Activated naive CD8-positive, alpha-beta T cell treated with anti-CD3 and anti-CD28 coated beads, Interleukin-2, amount 50 U/mL, for 24 hours (primary cell): ENCODE data around the gene IFIT1.
"Not testable (repeated sequence)": the region's sequence is repeated elsewhere in the genome, so short reads cannot be mapped to it uniquely, and the experiment has no call there.

Source experiments
- ATAC-seq: fragments of 150-1000 bp; cut with Tn5 transposase; one replicate; pipeline ENCODE4 v1.10.0; 2021
- DNase-seq: peaks from one replicate; pipeline ENCODE4 v3.0.0; 2021
- H3K27ac Mint-ChIP-seq: one replicate; pipeline ENCODE4 v1.8.0; 2021; ENCODE audit warnings: mild to moderate bottlenecking, mixed read lengths
- H3K27me3 Mint-ChIP-seq: one replicate; pipeline ENCODE4 v1.8.0; 2021; ENCODE audit warnings: mixed read lengths
- H3K36me3 Mint-ChIP-seq: one replicate; pipeline ENCODE4 v1.8.0; 2021; ENCODE audit warnings: low read depth, mixed read lengths
- H3K4me1 Mint-ChIP-seq: one replicate; pipeline ENCODE4 v1.8.0; 2021; ENCODE audit warnings: mixed read lengths
- H3K4me3 Mint-ChIP-seq: one replicate; pipeline ENCODE4 v1.8.0; 2021; ENCODE audit warnings: mild to moderate bottlenecking, moderate library complexity, mixed read lengths
- H3K9me3 Mint-ChIP-seq: one replicate; pipeline ENCODE4 v1.8.0; 2021; ENCODE audit warnings: mixed read lengths

Gene IFIT1

DNA sequence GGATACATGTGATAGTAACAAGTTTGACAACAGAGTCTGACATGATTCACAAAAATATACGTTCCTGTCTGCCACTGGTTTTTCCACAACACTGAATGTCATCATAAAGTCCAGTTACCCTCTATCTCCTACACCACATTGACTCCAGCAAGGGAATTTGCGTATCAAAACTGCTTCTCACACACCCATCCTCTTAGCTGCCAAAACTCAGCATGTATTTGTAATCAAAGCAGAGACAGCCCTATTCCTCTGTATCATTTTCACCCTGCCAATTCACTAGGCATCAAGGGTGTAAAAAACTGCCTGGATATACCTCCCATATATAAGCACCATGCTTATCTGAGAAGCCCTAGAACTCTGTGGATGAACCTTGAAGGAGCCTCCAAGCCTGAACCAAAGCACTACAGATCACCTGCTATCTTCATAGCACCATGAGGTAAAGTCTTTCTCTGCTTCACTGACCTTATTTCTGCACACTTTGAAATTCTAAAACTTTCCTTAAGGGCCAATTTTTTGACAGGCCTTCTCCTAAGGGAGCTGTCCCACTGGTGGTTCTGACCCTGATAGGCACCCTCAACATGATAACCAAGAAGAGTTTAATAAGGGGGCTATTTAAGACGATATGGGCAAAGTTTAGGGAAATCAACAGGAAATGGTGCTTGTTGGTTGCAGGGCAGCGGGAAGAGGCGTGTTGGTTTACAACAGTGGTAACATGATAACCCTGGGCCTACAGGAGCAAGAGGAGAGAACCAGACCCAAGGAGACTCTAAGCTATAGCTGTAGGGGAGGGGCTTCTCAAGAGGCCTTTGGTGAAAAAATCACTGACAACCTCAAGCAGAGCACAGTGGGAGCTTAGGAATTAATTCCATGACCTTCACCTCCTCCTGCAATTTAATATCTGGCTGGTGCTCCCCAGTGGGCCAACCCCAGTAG is 14.5 kb upstream of the IFIT1 start, which contains the start of gene IFIT1B:
TSS of gene IFIT1B (plus strand) at position 352 of the 933 bp plus-strand sequence. CDS start at position 432, 80 bp downstream.
- peaks cover 3% of the 10 kb centered on the region for H3K4me1 Mint-ChIP-seq
- ATAC-seq (no peak), DNase-seq (no peak)
- H3K36me3 Mint-ChIP-seq = no peaks in the 10 kb centered on the region
- no peaks in the 10 kb centered on the region for H3K9me3 Mint-ChIP-seq
- H3K4me3 Mint-ChIP-seq = no peak within 1 kb of the TSS
- no peak within 1 kb of the TSS for H3K27ac Mint-ChIP-seq
- no peaks in the 10 kb centered on the region for H3K27me3 Mint-ChIP-seq

DNA sequence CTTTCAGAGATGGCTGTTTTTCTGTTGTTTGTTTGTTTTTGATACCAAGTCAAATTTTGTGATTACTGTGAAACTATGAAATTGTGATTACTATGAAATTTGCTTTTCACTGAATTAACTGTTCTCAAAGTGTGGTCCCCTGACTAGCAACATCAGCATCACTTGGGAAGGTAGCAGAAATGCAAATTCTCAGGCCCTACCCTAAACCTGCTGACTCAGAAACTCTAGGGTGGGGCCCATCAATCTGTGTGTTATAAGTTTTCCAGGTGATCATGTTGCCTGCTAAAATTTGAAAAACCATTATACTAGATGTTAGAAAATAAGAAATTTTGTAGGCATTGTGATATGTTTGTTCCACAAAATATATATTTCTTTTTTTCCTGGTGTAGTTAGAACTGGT is 13.3 kb upstream of the IFIT1 start:
- Mint-ChIP-seq H3K4me3 (no peak overlapping the region), H3K27me3 (no peaks in the 10 kb centered on the region), H3K4me1 (peaks cover 3% of the 10 kb centered on the region), H3K9me3 (no peaks in the 10 kb centered on the region), H3K36me3 (no peaks in the 10 kb centered on the region), H3K27ac (no peak overlapping the region)
- DNase-seq (no peak), ATAC-seq (no peak)

DNA sequence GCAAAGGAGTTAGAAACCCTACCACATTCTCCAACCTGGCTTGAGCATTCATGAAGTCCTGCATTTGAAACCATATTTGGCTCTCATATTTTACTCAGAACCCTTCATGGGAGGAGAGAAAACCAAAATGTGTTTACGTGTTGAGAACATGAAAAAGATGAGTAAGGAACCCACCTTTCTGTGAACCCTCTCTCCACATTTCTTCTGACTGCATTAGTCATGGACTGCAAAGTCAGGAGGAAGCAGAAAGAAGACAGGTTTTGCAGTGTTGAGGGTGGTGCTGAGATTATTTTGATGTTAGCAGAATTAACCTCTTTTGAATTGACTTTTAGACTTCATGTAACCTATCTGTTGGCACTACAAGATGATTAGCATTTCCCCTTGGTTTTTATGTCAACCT is 9.7 kb upstream of the IFIT1 start:
- DNase-seq (no peak), ATAC-seq (no peak)
- Mint-ChIP-seq H3K36me3 (no peaks in the 10 kb centered on the region), H3K4me1 (peaks cover 3% of the 10 kb centered on the region), H3K27ac (no peak overlapping the region), H3K4me3 (no peak overlapping the region), H3K27me3 (no peaks in the 10 kb centered on the region), H3K9me3 (no peaks in the 10 kb centered on the region)

DNA sequence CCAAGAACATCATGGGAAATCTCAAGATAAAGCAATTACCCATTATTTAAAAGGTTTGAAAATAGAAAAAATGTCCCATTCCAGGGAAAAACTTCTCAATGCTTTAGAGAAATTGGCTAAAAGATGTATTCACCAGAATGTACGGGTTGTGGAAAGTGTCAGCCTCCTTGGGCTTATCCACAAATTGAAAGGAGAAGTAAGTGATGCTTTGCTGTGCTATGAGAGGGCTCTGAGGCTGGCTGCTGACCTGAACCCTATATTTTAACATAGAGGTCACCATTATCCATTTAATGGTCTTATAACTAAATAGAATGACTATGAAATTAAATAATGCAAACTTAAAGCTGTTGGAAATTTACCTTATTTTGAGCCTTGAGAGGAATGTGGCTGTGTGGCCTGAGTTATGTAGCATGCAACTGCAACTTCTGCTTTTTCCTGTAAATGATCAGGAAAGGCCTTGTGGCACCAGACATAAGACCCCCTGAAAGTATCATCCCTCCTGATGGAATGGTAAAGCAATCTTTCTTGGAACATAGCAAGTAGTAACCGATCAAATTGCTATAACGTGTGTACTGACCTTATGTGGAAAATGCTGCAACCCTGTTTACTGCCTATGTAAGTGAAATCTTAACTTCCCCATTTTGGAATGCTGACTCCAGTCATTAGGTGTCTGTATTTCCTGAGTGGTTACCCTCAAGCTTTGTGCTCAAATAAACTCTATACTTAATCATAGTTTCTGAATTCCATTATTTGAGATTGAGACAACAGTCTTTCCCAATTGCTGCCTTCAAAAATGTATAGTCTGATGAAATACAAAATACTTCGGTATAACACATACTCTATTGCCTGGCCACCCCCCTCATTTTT is 7.7 kb upstream of the IFIT1 start:
- H3K27me3 Mint-ChIP-seq = no peaks in the 10 kb centered on the region
- ATAC-seq (no peak), DNase-seq (no peak)
- H3K27ac Mint-ChIP-seq = no peak overlapping the region
- no peaks in the 10 kb centered on the region for H3K9me3 Mint-ChIP-seq
- no peaks in the 10 kb centered on the region for H3K36me3 Mint-ChIP-seq
- peaks cover 3% of the 10 kb centered on the region for H3K4me1 Mint-ChIP-seq
- H3K4me3 Mint-ChIP-seq = no peak overlapping the region

DNA sequence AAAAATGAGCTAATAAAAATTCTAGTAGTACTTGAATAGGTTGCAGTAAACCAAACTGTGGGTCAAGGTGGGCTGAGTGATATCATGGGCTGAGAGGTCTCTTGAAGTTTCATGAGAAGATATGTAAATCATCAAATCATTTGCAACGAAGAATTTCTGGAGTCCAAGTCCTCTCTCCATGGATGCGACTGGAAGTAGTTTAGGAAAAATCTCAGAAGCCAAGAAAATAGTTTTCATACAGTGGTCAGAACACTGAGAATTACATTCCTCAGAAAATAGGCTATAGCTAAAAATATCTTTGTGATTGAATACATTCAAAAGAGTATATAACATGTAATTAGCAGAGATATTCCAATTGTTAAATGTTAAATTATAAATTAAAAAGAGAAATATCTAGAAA is 3.6 kb upstream of the IFIT1 start:
- Mint-ChIP-seq H3K4me1 (peaks cover 23% of the 10 kb centered on the region), H3K36me3 (no peaks in the 10 kb centered on the region), H3K9me3 (no peaks in the 10 kb centered on the region), H3K27ac (no peak overlapping the region), H3K27me3 (no peaks in the 10 kb centered on the region), H3K4me3 (no peak overlapping the region)
- DNase-seq = no peak
- no peak for ATAC-seq

DNA sequence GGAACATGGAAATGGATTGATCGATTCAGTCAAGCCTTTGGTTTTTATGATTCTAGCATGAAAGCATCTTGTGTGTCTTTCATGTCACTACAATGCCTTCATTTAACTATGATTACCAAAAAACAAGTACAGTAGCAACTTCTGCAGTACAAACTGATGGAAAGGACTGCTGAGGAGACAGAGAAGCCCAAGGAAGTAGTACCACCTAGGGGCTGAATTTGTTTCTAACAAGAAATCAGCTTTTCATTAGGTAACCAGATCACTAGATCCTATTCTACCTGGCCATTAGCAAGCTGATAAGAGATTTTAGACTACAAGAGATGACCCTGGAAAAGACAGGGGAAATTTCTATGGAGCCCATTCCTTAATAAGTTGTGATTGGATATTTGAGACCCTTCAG is 3.2 kb upstream of the IFIT1 start:
- peaks cover 27% of the 10 kb centered on the region for H3K4me1 Mint-ChIP-seq

DNA sequence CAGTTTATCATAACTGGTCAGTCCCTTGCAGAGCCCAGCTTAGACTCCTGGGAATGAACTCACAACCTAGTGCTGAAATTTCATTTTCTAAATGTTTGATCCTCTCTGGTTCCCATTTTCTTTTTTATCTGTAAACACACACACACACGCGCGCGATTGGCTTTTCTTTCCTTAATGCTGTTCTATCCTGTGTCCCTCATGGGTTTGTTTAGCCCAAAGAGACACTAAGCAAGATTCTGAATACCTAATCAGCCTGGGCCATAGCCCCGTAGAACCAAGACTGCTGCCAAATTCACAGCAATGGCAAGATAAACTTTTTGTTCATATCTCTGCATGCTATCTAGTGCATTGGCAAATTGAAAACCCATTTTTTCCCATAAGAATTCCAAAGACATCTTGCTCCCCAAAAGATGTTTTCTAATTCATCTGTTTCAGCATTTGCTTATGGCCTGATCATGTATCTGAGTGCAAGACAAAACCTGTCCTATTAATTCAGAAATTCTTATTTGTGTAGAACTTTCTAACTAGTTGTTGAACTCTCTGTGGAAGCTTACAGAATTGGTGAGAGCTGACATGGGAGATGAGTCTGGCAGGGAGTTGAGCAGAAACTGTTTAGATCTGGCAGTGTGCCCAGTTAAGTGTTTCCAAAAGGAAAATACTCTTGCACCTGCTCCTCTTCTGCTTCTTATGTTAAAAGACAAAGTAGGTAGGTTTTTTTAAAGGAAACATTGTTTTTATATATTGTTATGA is 1.8 kb upstream of the IFIT1 start:
- peaks cover 37% of the 10 kb centered on the region for H3K4me1 Mint-ChIP-seq
- H3K27me3 Mint-ChIP-seq = no peaks in the 10 kb centered on the region
- H3K36me3 Mint-ChIP-seq = peaks cover 3% of the 10 kb centered on the region
- no peaks in the 10 kb centered on the region for H3K9me3 Mint-ChIP-seq
- ATAC-seq (no peak), DNase-seq (no peak)
- H3K27ac Mint-ChIP-seq = no peak overlapping the region
- H3K4me3 Mint-ChIP-seq = no peak overlapping the region

More for the DNA sequence above, 3.2 kb upstream of the IFIT1 start:
- DNase-seq = no peak
- H3K9me3 Mint-ChIP-seq = no peaks in the 10 kb centered on the region
- ATAC-seq = no peak
- no peak overlapping the region for H3K4me3 Mint-ChIP-seq
- H3K36me3 Mint-ChIP-seq = no peaks in the 10 kb centered on the region
- no peaks in the 10 kb centered on the region for H3K27me3 Mint-ChIP-seq
- no peak overlapping the region for H3K27ac Mint-ChIP-seq

DNA sequence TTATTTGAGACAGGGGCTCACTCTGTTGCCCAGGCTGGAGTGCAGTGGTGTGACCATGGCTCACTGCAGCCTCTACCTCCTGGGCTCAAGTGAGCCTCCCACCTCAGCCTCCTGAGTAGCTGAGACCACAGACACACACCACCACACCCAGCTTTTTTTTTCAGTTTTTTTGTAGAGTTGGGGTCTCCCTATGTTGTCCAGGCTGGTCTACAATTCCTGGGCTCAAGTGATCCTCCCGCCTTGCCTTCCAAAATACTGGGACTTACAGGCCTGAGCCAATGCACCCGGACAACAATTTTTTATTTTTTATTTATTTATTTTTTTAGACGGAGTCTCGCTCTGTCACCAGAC is 1.2 kb upstream of the IFIT1 start:
- H3K27ac Mint-ChIP-seq, ATAC-seq, H3K36me3 Mint-ChIP-seq, H3K9me3 Mint-ChIP-seq, H3K4me3 Mint-ChIP-seq, H3K27me3 Mint-ChIP-seq, DNase-seq: not testable (repeated sequence)
- H3K4me1 Mint-ChIP-seq = peaks cover 37% of the 10 kb centered on the region

DNA sequence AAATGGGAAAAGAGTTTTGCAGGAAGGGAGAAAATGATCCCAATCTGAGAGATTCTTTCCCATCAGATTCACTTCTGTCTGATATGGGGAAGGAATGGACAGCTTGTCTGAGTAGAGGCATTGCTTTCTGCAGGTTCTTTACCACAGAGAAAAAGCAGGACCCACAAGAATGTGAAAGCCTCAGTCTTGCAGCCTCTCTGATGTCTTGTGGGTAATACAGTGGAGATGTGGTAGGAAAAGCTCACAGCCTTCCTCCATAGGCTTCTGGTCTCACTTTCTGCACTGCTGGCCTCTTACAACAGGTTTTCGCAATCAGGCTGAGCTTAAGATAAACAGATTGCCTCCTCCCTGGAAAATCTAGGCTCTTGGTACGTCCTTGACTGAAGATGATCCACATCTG is 551 bp downstream of the IFIT1 start:
- H3K27me3 Mint-ChIP-seq = no peaks in the 10 kb centered on the region
- H3K27ac Mint-ChIP-seq = peak overlapping the region; percentile 87
- peaks cover 6% of the 10 kb centered on the region for H3K36me3 Mint-ChIP-seq
- peak overlapping the region; percentile 81 for H3K4me3 Mint-ChIP-seq
- DNase-seq (no peak), ATAC-seq (peak; percentile 68)
- H3K9me3 Mint-ChIP-seq = no peaks in the 10 kb centered on the region
- H3K4me1 Mint-ChIP-seq = peaks cover 40% of the 10 kb centered on the region

DNA sequence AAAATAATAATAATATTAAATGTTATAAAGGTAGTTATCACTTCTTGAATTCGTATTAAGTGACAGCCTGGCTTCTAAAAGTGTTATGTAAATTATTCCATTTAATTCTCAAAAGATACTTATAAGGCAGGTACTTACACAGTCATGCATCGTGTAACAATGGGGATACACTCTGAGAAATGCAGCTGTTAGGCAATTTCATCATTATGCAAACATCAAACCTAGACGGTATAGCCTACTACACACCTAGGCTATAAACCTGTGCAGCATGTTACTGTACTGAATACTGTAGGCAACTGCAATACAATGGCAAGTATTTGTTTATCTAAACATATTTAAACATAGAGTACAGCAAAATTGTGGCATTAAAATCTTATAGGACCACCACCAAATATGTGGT is 1.5 kb downstream of the IFIT1 start:
- H3K4me1 Mint-ChIP-seq = peaks cover 42% of the 10 kb centered on the region
- ATAC-seq = no peak
- H3K27me3 Mint-ChIP-seq = no peaks in the 10 kb centered on the region
- H3K4me3 Mint-ChIP-seq = peak overlapping the region; percentile 43
- peaks cover 9% of the 10 kb centered on the region for H3K36me3 Mint-ChIP-seq
- DNase-seq = no peak
- H3K9me3 Mint-ChIP-seq = no peaks in the 10 kb centered on the region
- H3K27ac Mint-ChIP-seq = no peak overlapping the region

DNA sequence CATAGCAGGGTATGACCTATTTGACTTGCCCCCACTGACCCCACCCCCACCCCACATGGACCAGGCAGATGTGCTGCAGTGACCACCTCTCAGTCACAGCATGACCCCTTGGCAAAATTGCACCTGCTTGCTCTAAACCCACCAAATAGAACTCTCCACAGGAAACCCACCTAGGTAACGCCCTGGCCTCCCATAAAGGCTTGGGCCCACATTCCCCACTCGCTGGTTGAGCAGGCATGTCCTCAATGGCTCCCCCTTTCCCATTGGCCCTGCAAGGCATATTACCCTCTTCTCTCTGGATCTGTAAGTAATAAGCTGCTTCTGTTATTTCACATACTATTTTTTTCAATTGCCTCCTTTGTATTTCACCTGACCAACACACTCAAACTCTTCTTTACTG is 2.7 kb downstream of the IFIT1 start:
- Mint-ChIP-seq H3K4me3 (no peak overlapping the region), H3K9me3 (no peaks in the 10 kb centered on the region), H3K27me3 (no peaks in the 10 kb centered on the region), H3K36me3 (peaks cover 11% of the 10 kb centered on the region), H3K27ac (no peak overlapping the region), H3K4me1 (peaks cover 47% of the 10 kb centered on the region)
- DNase-seq = no peak
- no peak for ATAC-seq

DNA sequence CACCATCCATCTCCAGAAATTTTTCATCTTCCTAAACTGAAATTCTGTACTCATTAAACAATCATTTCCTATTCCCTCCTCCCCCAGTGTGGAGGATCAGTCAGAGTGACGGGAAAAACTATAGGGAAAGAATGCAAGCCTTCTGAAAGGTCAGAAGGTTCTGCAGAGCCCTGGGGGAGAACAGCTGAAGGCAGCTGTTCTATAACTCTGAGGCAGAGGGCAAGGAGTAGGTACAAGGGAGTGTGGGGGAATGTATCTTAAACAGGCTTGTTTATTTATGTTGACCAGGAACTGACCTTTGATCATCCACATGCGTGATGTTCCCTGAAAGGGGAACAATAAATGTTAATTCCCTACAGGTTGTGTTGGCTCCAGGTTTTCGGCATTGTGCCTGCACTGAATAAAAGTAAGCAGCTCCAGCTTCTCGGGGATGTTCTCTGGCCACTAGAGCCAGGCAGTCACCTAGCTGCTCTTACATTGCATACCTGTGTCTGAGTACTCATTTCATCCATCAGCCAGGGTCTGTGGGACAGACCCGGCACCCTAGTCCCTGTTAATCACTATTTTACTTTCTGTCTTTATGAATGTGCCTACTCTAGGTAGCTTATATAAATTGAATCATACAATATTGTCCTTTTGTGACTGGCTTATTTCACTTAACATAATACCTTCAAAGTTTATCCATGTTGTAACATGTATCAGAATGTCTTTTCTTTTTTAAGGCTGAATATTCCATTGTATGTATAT is 5.8 kb downstream of the IFIT1 start:
- no peak for ATAC-seq
- H3K27me3 Mint-ChIP-seq = no peaks in the 10 kb centered on the region
- no peak overlapping the region for H3K27ac Mint-ChIP-seq
- peaks cover 30% of the 10 kb centered on the region for H3K4me1 Mint-ChIP-seq
- no peak overlapping the region for H3K4me3 Mint-ChIP-seq
- H3K36me3 Mint-ChIP-seq = peaks cover 20% of the 10 kb centered on the region
- H3K9me3 Mint-ChIP-seq = peaks cover 4% of the 10 kb centered on the region
- no peak for DNase-seq

DNA sequence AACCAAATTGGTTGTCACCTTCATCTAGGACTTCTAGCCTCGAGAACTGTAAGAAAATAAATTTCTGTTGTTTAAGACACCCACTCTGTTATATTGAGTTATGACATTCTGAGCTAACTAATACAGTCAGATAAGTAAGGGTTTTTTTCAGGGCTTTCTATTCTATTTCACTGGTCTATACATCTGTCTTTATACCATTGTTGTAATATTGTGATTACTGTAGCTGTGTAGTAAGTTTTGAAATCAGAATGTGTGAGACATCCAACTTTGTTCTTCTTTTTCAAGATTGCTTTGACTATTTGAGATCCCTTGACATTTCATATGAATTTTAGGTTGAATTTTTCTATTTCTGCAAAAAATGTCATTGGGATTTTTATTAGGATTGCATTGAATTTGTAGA is 7.5 kb downstream of the IFIT1 start:
- DNase-seq = no peak
- H3K9me3 Mint-ChIP-seq = peaks cover 4% of the 10 kb centered on the region
- H3K36me3 Mint-ChIP-seq = peaks cover 25% of the 10 kb centered on the region
- no peak overlapping the region for H3K27ac Mint-ChIP-seq
- ATAC-seq = no peak
- no peak overlapping the region for H3K4me3 Mint-ChIP-seq
- H3K4me1 Mint-ChIP-seq = peaks cover 16% of the 10 kb centered on the region
- H3K27me3 Mint-ChIP-seq = no peaks in the 10 kb centered on the region

DNA sequence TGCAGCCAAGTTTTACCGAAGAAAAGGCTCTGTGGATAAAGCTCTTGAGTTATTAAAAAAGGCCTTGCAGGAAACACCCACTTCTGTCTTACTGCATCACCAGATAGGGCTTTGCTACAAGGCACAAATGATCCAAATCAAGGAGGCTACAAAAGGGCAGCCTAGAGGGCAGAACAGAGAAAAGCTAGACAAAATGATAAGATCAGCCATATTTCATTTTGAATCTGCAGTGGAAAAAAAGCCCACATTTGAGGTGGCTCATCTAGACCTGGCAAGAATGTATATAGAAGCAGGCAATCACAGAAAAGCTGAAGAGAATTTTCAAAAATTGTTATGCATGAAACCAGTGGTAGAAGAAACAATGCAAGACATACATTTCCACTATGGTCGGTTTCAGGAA is 10.6 kb downstream of the IFIT1 start:
- Mint-ChIP-seq H3K9me3 (peaks cover 4% of the 10 kb centered on the region), H3K36me3 (peaks cover 19% of the 10 kb centered on the region)

More for the DNA sequence above, 10.6 kb downstream of the IFIT1 start:
- Mint-ChIP-seq H3K27me3 (no peaks in the 10 kb centered on the region), H3K4me3 (no peak overlapping the region), H3K4me1 (peaks cover 6% of the 10 kb centered on the region), H3K27ac (no peak overlapping the region)
- DNase-seq (no peak), ATAC-seq (peak; percentile 63)
